ENCODE measurements around the gene BTBD16. TPM values are rescaled to one million over a fixed set of nuclear protein-coding genes. Genes with fewer than 3 reads are reported as not detected.

BTBD16 gene
- not detected in 2 replicates for total RNA-seq (2013; cell fraction: nucleolus; rRNA removed)
- total RNA-seq (2014; rRNA removed): not detected in 2 replicates
- not detected in 2 replicates for total RNA-seq (2014; rRNA removed; fragmentation: Illumina TruSeq; extraction: Trizol)
- not detected in 2 replicates for total RNA-seq (2021)
- not detected for polyA plus RNA-seq (2011; ENCODE audit: low read depth)
- 0.07 and 0.11 TPM in 2 replicates for polyA plus RNA-seq (2011; rRNA removed)
- polyA plus RNA-seq (2011; cell fraction: cytosol; rRNA removed): 0.06 and 0.08 TPM in 2 replicates
- not detected in 2 replicates for polyA plus RNA-seq (2011; cell fraction: nucleus; rRNA removed)
- polyA plus RNA-seq (2012): not detected in 2 replicates
- polyA plus RNA-seq (2014; fragmentation: Illumina TruSeq; extraction: Trizol): not detected in 2 replicates
- polyA plus RNA-seq (2014; fragmentation: Nextera tagmentation; extraction: Ambion mirVana): not detected
- polyA plus RNA-seq (2014; rRNA removed): not detected in 2 replicates
- polyA plus RNA-seq (2016; fragmentation: Nextera tagmentation; extraction: Ambion mirVana): not detected
- not detected in 2 replicates for polyA minus RNA-seq (2011; rRNA and poly(A)+ RNA removed)
- polyA minus RNA-seq (2011; cell fraction: cytosol; rRNA and poly(A)+ RNA removed): not detected in 2 replicates
- not detected in 2 replicates for polyA minus RNA-seq (2011; cell fraction: nucleus; rRNA and poly(A)+ RNA removed)
- Bru-seq, nascent RNA: percentile 6 among the genes with signal in this experiment
- percentile 2 among the genes with signal in this experiment for BruChase-seq, experiment 1, labeled RNA remaining after a 6-hour chase
- percentile 5 among the genes with signal in this experiment for BruChase-seq, experiment 2, labeled RNA remaining after a 2-hour chase
- long read RNA-seq, experiment 1: 0 reads
- long read RNA-seq, experiment 2: 0 reads

DNA sequence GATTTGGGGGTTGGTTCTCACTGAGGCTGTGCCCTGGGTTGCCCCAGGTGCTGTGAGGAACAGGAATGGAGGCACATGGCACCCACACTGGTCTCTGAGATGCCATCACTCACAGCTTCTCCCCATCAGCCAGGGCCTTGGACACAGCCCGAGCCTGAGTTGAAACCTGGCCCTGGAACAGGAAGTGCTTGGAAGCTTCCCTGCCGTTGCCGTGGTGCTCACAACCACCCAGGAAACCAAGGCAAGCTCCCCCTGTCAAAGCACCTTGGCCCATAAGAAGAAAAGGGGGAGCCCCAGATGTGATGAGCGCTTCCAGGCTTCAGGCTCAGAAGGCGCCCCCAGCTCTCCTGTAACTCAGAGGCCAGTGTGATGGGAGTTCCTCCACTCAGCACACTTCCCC, at the start of gene BTBD16:
Gene BTBD16, plus strand, starts transcription at position 221 of the 400 bp plus-strand sequence. CDS start 3,786 bp downstream, outside the sequence.
- DNase-seq (ENCODE audit: low read depth, low spot score): no peak
- ChIA-PET CTCF (interaction anchor here (0.6 to 6.5 kb wide), 5 partner anchors 15 to 378 kb away, joined by 3 to 42 read pairs (median 3); no protein-coding TSS in a partner anchor), SMC1A (ENCODE audit: uncharacterized antibody, unreplicated experiment) (interaction anchor here (0.6 to 1.4 kb wide), 2 partner anchors 165 to 784 kb away, joined by 3 to 4 read pairs; no protein-coding TSS in a partner anchor), RAD21 (ENCODE audit: unreplicated experiment) (interaction anchor here (0.7 kb wide), 1 partner anchor 34 kb away, joined by 3 read pairs; no protein-coding TSS in a partner anchor), POLR2A (no interaction called here)
- Histone ChIP-seq H2AFZ (ENCODE audit: control insufficient read depth, low read depth, low read length) (no peak within 1 kb of the TSS), H3K79me2 (ENCODE audit: control insufficient read depth, insufficient read depth, low read length) (no peaks in the 10 kb centered on the region), H3K36me3 (ENCODE audit: control insufficient read depth in 2 of 2, insufficient read depth in 2 of 2, low read length in 1 of 2) (no peaks in the 10 kb centered on the region), H3K4me2 (ENCODE audit: control insufficient read depth, insufficient read depth) (no peak within 1 kb of the TSS), H3K4me3 (no peak within 1 kb of the TSS), H3K4me1 (ENCODE audit: control insufficient read depth, insufficient read depth, low read length) (no peaks in the 10 kb centered on the region), H4K20me1 (ENCODE audit: control insufficient read depth, insufficient read depth) (no peaks in the 10 kb centered on the region), H3K27me3 (replicated peaks in 1 of 2; ENCODE audit: control insufficient read depth in 2 of 2, insufficient read depth in 2 of 2, low read length in 1 of 2) (no peaks in the 10 kb centered on the region), H3K9ac (ENCODE audit: control insufficient read depth, insufficient read depth, low read length) (no peak within 1 kb of the TSS), H3K27ac (ENCODE audit: control insufficient read depth, insufficient read depth) (no peak within 1 kb of the TSS), H3K9me3 (replicated peaks; ENCODE audit: control insufficient read depth, insufficient read depth, low read length) (no peaks in the 10 kb centered on the region)
- BruUV-seq (replicated peaks): no TSS peak
- intact Hi-C loops (cut with micrococcal nuclease; ENCODE audit: unreplicated experiment): no loop called here
- FAIRE-seq: no peak
- in situ Hi-C loops (cut with MboI): no loop called here
- ATAC-seq: no peak
- 21% methylated on average over 5 of the region's 5 CpGs for WGBS (ENCODE audit: insufficient coverage, insufficient replicate concordance, low lambda C conversion rate, missing lambda C conversion rate)
- TF ChIP-seq, protein P1, sequence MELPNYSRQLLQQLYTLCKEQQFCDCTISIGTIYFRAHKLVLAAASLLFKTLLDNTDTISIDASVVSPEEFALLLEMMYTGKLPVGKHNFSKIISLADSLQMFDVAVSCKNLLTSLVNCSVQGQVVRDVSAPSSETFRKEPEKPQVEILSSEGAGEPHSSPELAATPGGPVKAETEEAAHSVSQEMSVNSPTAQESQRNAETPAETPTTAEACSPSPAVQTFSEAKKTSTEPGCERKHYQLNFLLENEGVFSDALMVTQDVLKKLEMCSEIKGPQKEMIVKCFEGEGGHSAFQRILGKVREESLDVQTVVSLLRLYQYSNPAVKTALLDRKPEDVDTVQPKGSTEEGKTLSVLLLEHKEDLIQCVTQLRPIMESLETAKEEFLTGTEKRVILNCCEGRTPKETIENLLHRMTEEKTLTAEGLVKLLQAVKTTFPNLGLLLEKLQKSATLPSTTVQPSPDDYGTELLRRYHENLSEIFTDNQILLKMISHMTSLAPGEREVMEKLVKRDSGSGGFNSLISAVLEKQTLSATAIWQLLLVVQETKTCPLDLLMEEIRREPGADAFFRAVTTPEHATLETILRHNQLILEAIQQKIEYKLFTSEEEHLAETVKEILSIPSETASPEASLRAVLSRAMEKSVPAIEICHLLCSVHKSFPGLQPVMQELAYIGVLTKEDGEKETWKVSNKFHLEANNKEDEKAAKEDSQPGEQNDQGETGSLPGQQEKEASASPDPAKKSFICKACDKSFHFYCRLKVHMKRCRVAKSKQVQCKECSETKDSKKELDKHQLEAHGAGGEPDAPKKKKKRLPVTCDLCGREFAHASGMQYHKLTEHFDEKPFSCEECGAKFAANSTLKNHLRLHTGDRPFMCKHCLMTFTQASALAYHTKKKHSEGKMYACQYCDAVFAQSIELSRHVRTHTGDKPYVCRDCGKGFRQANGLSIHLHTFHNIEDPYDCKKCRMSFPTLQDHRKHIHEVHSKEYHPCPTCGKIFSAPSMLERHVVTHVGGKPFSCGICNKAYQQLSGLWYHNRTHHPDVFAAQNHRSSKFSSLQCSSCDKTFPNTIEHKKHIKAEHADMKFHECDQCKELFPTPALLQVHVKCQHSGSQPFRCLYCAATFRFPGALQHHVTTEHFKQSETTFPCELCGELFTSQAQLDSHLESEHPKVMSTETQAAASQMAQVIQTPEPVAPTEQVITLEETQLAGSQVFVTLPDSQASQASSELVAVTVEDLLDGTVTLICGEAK (IDR thresholded peaks at IDR 0.05; ENCODE audit: borderline replicate concordance): no peak
- TF ChIP-seq TCF3 (IDR thresholded peaks at IDR 0.05; ENCODE audit: borderline replicate concordance, insufficient read depth, low read depth, low read length): no peak
- TF ChIP-seq, protein P2, sequence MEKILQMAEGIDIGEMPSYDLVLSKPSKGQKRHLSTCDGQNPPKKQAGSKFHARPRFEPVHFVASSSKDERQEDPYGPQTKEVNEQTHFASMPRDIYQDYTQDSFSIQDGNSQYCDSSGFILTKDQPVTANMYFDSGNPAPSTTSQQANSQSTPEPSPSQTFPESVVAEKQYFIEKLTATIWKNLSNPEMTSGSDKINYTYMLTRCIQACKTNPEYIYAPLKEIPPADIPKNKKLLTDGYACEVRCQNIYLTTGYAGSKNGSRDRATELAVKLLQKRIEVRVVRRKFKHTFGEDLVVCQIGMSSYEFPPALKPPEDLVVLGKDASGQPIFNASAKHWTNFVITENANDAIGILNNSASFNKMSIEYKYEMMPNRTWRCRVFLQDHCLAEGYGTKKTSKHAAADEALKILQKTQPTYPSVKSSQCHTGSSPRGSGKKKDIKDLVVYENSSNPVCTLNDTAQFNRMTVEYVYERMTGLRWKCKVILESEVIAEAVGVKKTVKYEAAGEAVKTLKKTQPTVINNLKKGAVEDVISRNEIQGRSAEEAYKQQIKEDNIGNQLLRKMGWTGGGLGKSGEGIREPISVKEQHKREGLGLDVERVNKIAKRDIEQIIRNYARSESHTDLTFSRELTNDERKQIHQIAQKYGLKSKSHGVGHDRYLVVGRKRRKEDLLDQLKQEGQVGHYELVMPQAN (conservative IDR thresholded peaks at IDR 0.05): no peak
- no peak for TF ChIP-seq MYC (IDR thresholded peaks at IDR 0.05; ENCODE audit: insufficient read depth, insufficient read length, insufficient replicate concordance, low read length, severe bottlenecking)
- TF ChIP-seq EZH2 (IDR thresholded peaks at IDR 0.05; ENCODE audit: borderline replicate concordance, control insufficient read depth, low read depth, low read length): no peak
- no peak for TF ChIP-seq ZSCAN29 (IDR thresholded peaks at IDR 0.05)
- TF ChIP-seq ZNF384 (IDR thresholded peaks at IDR 0.05; ENCODE audit: borderline replicate concordance, low read depth, low read length): no peak
- TF ChIP-seq WRNIP1 (IDR thresholded peaks at IDR 0.05; ENCODE audit: borderline replicate concordance, low read depth, low read length): no peak
- TF ChIP-seq BCL11A (IDR thresholded peaks at IDR 0.05; ENCODE audit: low read depth, low read length): no peak
- TF ChIP-seq ASH2L (IDR thresholded peaks at IDR 0.05; ENCODE audit: borderline replicate concordance, low read depth): no peak
- TF ChIP-seq, protein P3, sequence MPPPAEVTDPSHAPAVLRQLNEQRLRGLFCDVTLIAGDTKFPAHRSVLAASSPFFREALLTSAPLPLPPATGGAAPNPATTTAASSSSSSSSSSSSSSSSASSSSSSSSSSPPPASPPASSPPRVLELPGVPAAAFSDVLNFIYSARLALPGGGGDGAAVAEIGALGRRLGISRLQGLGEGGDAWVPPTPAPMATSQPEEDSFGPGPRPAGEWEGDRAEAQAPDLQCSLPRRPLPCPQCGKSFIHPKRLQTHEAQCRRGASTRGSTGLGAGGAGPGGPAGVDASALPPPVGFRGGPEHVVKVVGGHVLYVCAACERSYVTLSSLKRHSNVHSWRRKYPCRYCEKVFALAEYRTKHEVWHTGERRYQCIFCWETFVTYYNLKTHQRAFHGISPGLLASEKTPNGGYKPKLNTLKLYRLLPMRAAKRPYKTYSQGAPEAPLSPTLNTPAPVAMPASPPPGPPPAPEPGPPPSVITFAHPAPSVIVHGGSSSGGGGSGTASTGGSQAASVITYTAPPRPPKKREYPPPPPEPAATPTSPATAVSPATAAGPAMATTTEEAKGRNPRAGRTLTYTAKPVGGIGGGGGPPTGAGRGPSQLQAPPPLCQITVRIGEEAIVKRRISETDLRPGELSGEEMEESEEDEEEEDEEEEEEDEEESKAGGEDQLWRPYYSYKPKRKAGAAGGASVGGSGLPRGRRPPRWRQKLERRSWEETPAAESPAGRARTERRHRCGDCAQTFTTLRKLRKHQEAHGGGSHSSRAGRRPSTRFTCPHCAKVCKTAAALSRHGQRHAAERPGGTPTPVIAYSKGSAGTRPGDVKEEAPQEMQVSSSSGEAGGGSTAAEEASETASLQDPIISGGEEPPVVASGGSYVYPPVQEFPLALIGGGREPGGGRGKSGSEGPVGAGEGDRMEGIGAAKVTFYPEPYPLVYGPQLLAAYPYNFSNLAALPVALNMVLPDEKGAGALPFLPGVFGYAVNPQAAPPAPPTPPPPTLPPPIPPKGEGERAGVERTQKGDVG (CRISPR knock-in tag; IDR thresholded peaks at IDR 0.05): no peak
